ENCODE data around the gene HNRNPA2B1. TPM values are rescaled to one million over a fixed set of nuclear protein-coding genes. Genes with fewer than 3 reads are reported as not detected.
"Not testable (repeated sequence)": the region's sequence is repeated elsewhere in the genome, so short reads cannot be mapped to it uniquely, and the experiment has no call there.

Gene HNRNPA2B1
- total RNA-seq, 1 experiment from 2014 or later = 328 TPM

GRCh38 chr7:26147646-26148306 is 52.8 kb downstream of the HNRNPA2B1 start:
- DNase-seq (ENCODE audit: low read depth) = not testable (repeated sequence)

- peak; percentile 55 for DNase-seq (ENCODE audit: low read depth)
These were observed 53.5 kb downstream of the HNRNPA2B1 start for GRCh38 chr7:26147030-26147429.

- DNase-seq (ENCODE audit: low read depth) = no peak
These were observed 55.3 kb downstream of the HNRNPA2B1 start for GRCh38 chr7:26145238-26145637.

GRCh38 chr7:26144184-26145080 is 56.1 kb downstream of the HNRNPA2B1 start:
- DNase-seq (ENCODE audit: low read depth) = no peak

GRCh38 chr7:26143298-26144048 is 57.1 kb downstream of the HNRNPA2B1 start:
- DNase-seq (ENCODE audit: low read depth) = peak; percentile 37

- no peak for DNase-seq (ENCODE audit: low read depth)
These were observed 59.5 kb downstream of the HNRNPA2B1 start for GRCh38 chr7:26141077-26141476.

- DNase-seq (ENCODE audit: low read depth) = no peak
These were observed 60.2 kb downstream of the HNRNPA2B1 start for GRCh38 chr7:26140380-26140779.

Other genes with a start within 250 kb of the HNRNPA2B1 start
- gene NFE2L3, start 48.5 kb downstream of the HNRNPA2B1 start, total RNA-seq (2014; rRNA removed; shearing (Covaris generic)) = 38.2 and 51.3 TPM in 2 replicates
- gene CBX3, start 999 bp upstream of the HNRNPA2B1 start, total RNA-seq (2014; rRNA removed; shearing (Covaris generic)) = 224 and 268 TPM in 2 replicates
- 8.6 and 10.2 TPM in 2 replicates for gene SNX10, start 91.1 kb upstream of the HNRNPA2B1 start, total RNA-seq (2014; rRNA removed; shearing (Covaris generic))